DMS79 treated with DMSO at 0.1 percent for 48 hours (cell line): ENCODE data around the gene AFAP1L1.

Experiments used
- DNase-seq: peaks from one replicate; lab custom pipeline; 2025; lab: John Stamatoyannopoulos, UW

AFAP1L1 gene

DNA sequence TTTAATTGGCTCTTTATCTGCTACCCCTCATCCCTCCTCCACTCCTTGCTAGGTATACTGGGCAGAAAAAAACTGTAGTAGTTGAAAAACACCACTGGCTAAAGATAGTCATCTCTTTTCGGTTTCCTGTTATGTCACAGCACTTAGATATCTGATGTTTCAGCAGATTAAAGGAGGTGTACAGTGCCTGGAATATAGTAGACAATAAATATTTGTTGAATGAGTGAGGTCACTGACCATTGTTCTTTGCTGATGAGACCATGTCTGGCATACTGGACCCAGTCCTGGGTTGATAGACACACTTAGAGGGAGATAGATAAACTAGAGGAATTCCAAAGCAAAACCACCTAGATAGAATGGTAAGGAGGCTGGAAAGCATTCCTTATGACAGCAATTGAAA is 76.9 kb downstream of the AFAP1L1 start:
- DNase-seq: no peak

DNA sequence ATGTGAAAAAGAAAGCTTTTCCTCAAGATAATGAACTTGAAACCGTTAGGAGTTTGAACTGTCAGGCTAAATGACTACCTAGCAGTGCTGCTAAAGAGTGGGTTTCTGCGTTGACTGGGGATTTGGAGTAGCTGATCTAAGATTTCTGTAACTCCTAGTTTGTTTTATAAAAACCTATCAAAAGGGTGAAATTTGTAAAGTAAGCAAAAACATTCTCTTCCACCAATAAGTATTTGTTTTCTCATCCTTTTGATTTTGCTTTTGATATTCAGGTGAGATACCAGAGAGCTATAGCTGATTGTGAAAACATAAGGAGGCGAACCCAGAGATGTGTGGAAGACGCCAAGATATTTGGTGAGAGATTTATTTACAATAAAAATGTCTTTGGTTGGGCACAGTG is 77.7 kb downstream of the AFAP1L1 start:
- no peak for DNase-seq

DNA sequence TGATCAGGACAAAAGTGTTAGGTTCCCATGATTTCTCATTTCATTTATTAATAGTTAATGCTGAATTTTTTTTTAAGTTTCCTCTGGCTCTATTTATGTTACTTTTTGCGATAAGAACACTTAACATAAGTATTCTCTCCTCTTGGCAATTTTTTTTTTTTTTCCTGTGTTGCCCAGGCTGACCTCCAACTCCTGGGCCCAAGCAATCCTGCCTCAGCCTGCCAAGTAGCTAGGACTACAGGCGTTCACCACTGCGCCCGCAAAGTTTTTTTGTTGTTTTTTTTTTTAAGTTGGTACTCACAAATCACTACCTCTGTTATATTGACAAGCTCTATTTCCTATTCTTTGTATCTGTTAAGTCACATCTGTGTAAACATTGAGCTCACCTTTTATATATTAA is 80.5 kb downstream of the AFAP1L1 start:
- DNase-seq: no peak

DNA sequence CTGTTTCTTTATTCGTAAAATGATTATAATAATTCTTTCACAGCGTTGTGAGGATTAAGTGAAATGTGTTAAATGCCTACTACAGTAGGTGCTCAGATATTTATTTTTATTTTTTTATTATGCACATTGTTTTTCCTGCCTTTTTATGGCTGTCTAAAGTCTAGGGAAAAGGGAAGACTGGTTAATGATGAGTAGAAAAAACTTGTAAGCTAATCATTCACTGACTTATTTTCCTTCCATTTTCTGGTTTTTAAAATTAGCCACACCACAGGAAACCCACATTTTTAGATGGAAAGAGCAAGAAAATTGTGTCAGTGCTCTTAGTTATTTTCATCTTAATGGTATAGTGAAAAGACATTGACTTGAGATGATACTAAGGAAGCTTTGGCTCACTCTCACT is 82.3 kb downstream of the AFAP1L1 start:
- no peak for DNase-seq

DNA sequence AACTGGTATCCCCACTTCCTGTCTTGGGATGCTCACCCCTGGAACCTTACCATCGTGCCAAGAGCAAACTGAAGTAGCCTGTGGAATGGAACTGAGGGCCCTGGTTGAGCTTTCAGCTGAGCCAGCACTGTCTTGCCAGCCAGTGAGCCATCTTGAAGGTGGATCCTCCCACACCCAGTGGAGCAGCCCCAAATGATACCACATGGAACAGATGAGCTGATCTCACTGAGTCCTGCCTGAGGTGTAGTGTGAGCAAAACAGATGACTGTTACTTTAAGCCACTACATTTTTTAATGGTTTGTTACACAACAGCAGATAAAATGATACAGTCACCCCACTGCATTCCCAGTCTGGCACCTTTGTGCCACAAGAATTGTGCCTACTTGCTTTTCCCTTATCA is 84.0 kb downstream of the AFAP1L1 start:
- no peak for DNase-seq

DNA sequence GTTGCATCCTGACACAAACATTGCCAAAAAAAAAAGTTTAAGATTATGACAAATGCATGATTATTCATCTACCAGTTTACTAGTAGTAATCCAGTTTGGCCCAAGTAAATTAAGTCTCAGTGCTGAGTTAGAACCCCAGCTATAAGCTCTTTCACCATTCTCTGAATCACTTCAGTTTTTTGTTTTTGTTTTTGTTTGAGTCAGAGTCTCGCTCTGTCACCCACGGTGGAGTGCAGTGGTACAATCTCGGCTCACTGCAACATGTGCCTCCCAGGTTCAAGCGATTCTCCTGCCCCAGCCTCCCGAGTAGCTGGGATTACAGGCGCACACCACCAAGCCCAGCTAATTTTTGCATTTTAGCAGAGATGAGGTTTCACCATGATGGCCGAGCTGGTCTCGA is 84.7 kb downstream of the AFAP1L1 start:
- DNase-seq: no peak

DNA sequence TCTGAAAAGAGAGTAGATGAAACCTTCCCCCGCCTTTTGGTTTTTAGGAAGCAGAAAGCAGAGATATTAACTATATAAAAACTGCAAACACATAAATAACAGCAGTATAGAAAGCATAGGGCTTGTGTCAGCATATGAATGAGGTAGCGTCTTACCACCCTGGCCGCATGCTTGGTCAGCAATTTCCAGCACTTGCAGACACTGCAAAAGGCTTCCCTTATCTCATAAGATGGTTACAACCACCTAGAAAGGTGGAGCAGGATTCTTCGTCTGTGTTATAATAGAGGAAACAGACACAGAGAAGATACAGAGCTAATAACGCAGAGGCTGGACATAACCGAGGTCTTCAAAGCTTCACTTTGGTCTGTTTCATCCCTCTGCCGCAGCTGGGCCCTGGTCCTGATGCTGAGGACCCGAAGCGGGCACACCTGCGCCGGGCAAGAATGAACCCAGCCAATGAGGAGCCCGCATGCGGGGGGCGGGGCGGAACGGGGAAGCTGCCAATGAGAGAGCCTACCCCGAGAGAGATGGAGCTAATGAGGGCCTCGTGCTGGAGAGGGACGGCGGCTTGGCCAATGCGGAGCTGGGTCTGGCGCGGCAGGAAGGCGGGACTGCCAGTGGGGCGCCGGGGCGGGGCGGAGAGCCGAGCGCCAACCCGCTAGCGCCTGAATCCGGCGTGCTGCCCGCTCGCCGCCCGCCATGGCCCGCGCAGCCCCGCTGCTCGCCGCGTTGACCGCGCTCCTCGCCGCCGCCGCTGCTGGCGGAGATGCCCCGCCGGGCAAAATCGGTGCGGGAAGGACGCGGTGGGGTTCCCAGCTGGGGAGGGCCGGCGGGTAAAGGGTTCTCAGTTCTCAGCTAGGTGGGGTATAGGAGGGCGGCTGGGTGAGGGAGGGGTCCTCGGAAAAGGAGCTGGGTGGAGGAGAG is 86.0 kb downstream of the AFAP1L1 start, which contains the start of gene PCYOX1L:
PCYOX1L (plus strand) TSS at position 677 of the 924 bp plus-strand sequence; CDS start at position 700, 23 bp downstream.
- DNase-seq: peak; percentile 80

DNA sequence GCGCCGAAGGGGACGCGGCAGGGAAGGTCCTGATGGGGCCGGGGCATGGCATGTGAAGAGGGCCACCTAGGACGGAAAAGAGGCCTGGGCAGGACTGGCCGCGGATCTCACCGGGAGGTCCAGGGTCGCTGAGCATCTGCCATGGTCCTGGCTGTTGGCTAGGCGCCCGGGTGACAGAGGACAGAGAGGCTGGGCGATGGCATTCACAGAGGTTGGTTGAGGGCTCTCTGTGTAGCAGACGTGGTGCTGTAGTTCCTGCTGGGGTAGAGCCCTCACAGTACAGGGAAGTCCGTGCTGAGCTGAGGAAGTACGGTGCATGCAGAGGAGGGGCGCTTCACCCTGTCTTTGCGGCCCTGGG is 86.6 kb downstream of the AFAP1L1 start:
- DNase-seq: peak; percentile 22

DNA sequence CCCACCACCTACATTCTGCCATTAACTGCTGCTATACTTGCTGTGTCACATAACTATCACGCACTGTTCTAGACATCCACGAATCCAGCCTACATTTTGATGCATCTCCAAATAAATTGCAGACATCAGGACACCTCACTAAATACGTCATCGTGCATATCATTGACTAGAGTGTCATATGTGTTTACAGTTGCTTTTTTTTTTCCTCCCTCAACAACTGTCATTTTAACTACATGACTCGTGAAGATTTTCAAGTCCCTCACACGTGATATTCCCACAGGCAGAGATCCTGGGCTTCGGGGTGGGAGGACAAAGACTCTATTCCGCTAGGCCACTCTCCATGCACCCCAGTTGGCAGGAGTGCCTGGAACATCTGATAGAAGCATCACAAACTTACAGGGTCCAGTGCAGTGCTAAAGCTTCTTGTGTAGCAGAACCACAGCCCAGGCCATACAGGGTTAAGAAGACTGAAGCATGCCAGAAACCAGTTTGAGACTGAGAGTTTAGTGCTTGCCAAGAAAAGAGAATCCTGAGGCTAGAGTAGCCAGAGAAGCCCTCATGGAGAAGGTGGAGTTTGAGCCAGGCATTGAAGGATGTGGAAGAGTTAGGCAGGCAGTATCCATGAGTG is 87.3 kb downstream of the AFAP1L1 start:
- no peak for DNase-seq

DNA sequence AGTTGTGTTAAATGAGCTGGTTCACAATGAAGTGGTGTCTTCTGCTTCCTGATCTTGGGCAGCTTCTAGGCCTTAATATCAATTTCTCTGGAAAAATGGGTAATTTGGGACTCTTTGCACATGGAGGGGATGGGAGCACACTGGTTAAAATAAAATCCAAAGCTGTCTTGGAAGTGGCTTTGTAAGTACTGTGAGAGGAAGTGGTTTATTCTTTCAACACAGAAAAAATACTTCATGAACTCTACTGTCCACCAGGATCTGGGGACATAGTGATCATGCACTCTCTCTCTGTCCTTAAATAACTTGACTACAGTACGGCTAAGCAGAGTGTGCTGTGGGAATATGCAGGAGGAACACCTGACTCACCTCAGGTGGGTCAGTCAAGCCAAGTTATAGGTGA is 88.6 kb downstream of the AFAP1L1 start:
- DNase-seq: no peak

DNA sequence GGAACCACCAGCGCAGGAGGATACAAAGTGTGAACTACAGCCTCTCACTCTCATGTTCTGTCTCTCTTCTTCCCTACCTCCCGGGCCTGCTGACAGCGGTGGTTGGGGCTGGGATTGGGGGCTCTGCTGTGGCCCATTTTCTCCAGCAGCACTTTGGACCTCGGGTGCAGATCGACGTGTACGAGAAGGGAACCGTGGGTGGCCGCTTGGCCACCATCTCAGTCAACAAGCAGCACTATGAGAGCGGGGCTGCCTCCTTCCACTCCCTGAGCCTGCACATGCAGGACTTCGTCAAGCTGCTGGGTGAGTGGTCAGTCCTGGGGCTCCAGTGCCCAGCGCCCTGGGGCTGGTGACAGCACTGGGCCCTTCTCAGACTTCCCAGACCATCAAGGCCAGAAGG is 90.9 kb downstream of the AFAP1L1 start:
- DNase-seq: no peak

DNA sequence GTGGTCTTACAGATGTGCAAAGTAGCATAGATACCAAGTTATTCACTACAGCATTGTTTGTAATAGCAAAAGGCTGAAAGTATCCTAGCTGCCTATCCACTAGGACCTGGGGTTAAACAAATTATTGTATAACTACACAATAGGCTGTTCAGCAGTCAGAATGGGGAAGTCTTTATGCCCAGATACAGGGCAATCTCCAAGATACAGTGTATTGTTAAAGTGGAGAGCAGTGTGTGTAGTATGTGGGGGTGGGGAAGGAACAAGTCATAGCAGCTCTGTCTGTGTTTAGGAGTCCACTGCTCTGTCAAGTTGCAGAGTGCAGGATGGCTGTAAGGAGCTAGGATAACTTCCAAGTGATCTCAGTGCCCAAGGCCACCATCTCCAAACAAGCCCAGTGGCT is 91.7 kb downstream of the AFAP1L1 start:
- no peak for DNase-seq

DNA sequence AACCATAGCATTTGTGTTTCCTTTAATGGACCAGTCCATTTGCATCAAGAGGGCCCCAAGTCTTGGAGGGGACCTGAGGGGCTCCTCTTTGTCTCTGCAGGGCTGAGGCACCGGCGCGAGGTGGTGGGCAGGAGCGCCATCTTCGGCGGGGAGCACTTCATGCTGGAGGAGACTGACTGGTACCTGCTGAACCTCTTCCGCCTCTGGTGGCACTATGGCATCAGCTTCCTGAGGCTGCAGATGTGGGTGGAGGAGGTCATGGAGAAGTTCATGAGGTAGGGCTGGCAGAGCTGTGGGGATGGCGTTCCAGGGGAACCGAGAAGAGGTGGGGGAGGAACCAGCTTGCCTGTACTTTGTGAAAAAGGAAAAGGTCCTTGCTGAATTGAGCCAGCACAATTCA is 92.3 kb downstream of the AFAP1L1 start:
- no peak for DNase-seq

DNA sequence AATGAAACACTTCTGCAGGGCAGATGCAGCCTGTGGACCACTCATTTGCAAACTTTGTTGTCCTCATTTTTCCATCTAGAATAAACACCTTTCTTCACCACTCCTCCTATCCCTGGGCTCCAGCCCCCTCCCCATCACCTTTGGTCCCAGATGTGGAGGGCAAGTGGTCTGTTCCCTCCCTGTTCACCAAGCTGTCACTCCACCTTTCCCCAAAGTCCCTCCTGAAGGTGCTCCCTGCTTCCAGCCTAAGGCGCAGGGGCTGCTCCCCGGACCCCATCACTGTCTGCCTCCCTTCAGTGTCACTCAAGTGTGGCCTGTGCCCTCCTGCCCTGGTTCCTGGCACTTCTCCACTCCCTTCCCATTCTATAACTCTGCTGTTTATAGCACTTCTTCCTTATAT is 93.1 kb downstream of the AFAP1L1 start:
- DNase-seq: no peak

DNA sequence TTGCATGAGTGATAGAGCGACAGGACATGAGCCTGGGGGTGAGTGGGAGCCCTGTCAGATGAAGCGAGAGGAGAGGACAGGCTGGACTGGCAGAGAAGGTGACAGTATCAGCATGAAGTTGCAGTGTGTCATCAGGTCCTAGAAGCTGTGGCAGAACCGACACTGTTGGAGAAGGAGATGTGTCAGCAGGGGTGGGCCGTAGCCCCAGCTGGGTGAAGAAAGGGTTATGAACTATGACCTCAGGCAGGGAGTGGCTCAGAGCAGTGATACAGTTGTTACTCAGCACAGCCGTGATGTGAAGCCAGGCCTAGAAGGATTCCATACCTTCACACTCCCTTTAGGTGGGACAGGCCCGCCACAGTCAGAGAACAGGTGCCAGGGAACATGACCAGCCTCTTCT is 93.8 kb downstream of the AFAP1L1 start:
- no peak for DNase-seq

DNA sequence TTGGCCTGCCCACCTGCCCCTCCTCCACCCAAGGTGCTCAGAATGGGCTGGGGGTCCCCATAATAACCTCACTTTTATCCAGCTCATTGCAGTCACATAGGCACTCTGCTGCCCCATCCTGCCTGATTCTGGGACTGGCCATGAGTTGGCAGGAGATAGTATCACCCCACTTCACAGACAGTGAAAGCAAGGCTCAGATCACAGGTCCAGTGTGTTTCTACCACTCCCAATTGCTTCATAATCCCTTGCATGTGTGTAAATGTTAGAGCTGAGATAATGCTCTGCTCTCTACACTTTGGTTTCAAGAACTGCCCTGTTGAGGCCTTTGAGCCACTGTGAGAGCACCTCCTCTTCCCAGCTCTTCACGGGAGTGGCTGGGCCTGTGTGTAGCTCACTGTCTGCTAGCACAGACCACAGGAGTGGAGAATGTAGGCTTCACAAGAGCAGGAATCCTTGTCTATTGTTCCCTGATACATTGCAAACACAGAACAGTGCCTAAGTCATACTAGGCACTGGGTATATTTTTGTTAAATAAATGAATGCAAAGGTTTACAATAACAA is 94.6 kb downstream of the AFAP1L1 start:
- DNase-seq: no peak

DNA sequence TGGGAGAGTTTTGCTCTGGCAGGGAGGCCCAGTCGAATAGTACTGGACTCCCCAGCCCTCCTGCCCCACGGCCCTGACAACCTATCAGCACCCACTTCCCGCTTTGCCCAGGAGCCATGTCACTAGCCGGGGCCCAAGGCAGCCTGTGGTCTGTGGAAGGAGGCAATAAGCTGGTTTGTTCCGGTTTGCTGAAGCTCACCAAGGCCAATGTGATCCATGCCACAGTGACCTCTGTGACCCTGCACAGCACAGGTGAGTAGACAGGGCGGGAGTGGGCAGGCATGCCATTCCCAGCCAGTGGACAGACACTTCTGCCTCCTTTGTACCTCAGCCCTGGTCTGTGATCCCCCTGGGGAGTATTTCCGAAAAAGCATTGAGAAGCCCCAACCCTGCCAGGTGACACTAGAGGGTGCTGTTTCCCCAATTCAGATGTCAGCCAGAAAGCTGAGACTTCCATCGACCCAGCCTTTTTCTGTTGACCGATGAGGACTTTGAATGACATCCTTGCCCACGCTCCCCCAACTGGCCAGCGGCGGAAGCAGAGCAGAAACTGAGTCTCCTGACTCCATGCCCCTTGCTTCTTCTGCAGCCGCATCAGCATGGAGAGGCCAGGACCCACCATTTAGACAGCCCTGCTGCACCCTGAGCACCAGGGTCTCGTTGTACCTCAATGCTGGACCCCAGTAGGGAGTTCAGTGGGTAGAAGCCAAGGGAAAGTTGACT is 95.8 kb downstream of the AFAP1L1 start:
- DNase-seq: peak; percentile 1

DNA sequence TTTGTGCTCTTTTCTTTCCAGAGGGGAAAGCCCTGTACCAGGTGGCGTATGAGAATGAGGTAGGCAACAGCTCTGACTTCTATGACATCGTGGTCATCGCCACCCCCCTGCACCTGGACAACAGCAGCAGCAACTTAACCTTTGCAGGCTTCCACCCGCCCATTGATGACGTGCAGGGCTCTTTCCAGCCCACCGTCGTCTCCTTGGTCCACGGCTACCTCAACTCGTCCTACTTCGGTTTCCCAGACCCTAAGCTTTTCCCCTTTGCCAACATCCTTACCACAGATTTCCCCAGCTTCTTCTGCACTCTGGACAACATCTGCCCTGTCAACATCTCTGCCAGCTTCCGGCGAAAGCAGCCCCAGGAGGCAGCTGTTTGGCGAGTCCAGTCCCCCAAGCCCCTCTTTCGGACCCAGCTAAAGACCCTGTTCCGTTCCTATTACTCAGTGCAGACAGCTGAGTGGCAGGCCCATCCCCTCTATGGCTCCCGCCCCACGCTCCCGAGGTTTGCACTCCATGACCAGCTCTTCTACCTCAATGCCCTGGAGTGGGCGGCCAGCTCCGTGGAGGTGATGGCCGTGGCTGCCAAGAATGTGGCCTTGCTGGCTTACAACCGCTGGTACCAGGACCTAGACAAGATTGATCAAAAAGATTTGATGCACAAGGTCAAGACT is 96.5 kb downstream of the AFAP1L1 start:
- DNase-seq: no peak

DNA sequence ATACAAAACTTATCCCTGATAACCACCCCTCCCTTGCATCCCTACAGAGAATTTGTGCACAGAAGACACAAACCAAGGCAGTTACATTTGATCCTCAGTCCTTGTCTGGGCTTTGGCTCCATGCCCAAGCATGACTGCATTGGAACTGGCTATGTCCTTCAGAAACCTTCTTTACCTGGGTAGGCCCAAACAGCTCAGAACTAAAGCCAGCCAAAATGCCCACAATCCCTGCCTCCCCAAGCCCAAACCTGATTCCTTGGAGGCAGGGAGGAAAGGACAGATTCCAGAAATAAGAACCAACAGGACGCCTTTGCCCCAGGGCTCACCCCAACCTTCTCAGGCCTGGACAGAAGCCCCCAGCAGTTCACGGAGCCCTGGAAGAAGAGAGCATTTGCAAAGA is 99.2 kb downstream of the AFAP1L1 start:
- DNase-seq: no peak

DNA sequence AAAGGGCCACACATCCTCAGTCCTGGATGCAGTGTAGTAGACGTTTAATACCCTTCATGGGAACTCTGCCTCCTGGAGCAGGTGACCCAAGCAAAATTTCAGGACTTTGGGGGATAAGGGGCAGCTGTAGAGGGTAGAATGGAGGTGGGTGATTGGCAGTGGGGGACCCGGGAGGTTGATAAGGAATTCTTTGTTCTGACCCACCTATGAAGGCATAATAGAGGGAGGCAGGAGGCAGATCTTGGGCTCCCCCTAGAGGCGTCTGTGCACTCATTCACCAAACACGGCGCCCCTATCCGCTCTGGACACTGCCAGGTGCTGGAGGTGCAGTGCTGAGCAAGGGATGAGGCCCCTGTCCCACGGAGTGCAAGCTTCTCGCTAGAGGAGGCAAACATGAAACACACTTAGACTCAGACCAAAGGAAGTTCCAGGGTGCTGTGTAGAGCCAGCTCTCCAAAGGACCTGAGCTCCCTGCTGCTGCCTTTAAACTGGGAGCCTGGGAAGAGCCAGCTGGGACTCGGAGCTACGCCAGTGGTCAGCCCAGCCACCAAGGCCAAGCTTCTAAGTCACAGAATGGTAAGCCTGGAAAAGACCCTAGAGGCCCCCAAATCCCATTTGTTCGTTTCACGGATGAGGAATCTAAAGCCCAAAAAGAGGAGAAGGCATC is 99.8 kb downstream of the AFAP1L1 start:
- DNase-seq: peak; percentile 36

DNA sequence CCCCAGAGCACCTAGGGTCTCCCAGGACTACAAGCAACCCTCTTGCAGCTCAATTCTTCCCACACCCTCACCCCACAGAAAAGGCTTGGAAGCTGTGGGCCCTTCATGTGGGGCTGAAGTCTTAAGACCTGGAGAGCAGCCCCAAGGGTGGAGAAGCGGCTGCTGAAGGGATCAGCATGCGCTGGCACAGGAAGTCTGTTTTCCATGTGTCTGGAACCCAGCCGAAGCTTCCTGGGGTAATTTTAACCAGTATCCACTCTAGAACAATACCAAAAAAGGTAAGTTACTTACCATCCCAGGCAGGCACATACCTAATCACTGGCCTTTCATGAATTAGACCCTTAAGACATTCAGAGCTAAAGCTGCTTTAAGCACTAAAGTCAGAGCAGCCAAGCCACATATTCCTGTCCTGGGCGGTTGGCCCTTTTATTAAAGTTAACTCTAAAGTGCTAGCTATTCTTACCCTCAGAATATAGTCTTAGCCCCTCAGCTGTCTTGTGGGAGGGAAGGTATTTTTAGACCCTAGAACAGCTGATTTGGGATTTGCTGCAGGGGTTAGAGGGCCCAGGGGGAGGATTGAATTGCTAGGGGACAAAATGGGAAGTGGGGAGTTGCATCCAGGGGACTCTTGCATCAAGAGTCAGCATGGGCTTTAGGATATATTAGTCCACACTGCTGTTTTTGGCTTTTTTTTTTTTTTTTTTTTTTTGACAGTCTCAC is 100.6 kb downstream of the AFAP1L1 start:
- DNase-seq: no peak
